COLO668 (cell line): ENCODE measurements around the gene SEL1L3.

Source experiments
- DNase-seq: peaks from one replicate; lab custom pipeline; 2025; ENCODE audit not compliant: unreplicated experiment; lab: John Stamatoyannopoulos, UW

Gene SEL1L3

DNA sequence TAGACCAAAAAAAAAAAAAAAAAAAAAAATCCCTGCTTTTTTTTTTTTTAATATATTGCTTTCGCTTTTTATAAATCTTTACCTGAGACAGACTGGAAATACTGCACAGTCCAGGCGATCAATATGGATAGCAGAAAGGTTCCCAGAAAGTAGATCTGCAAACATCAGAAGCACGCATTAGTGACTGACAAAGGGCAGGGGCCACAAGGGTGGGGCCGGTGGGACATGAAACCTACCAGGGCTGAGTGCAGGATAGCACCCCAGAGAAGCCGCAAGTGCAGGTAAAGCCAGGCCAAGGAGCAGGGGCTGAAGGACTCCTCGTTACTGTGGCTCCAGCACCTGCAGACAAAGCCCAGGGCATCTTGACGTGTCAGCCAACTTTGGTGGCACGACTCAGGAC is 105.3 kb downstream of the SEL1L3 start:
- no peak for DNase-seq

DNA sequence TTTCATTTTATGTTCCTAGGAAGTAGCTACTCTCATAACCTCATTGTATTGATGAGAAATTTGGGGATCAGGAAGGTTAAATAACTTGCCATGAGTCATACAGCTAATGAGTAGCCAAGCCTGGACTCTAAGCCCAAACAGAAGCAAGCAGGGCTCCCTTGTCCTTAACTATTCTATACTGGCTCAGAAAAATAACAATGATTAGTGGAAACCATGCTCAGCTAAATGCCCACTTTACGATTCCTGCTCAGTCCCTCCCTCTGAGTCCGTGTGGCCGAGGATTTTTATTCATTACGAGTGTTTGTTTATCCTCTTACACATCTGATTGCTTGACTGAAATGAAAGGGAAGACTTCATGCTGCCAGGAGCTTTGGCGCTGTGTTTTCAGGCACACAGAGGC is 106.3 kb downstream of the SEL1L3 start:
- DNase-seq = no peak

DNA sequence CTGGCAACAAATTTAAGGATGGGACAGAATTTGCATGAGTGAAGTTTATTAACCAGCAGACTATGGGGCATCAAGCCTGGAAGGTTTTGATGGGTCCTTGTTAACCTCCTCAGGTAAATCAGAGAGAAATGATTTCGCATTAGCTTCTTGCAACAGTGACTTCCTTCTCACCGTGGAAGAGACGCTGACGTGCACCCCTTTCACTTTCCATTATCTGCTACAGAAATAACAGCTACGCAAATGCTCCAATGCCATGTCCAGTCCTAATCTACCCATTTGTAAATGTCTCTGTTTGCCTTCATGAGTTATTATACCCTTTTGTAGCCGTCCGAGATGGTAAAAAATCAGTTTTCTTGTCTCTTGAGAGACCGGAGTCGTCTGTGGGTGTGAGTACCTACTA is 106.9 kb downstream of the SEL1L3 start:
- DNase-seq = no peak

DNA sequence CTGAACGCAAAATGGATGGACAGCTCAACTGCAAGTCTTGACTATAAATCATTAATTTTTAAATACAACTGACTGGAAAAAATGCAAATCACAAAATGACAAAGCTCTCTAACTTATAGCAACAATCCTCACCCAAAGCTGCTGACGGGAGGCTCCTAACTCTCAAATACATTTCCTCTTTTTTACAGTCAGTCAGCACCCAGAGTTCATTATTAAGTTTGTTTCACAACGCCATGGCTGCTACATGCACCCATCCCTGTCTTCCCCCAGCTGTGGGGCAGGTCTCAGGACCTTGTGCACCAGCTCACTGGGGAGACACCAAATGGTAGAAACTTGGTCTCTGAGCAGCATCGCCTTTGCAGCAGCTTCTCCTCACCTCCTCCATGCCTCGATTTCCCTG is 109.5 kb downstream of the SEL1L3 start:
- no peak for DNase-seq

DNA sequence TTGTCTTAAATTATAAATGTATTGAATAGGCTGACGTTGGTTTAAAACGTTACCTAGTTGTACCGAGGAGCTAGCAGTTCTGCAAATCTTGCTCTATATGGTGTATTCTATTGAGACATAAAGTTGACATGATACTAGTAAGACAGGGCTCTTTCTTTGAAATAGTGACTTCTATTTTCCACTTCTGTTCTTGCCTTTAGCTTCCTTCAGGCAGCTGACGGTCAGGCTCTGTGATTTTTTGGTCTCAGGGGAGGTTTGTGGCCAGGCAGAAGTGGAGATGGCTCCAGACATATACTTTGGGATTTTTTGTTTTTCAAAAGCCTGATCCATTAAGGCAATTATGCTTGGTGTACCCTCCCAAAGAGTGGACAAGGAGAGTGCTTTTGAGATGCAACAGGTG is 111.9 kb downstream of the SEL1L3 start:
- DNase-seq = no peak

DNA sequence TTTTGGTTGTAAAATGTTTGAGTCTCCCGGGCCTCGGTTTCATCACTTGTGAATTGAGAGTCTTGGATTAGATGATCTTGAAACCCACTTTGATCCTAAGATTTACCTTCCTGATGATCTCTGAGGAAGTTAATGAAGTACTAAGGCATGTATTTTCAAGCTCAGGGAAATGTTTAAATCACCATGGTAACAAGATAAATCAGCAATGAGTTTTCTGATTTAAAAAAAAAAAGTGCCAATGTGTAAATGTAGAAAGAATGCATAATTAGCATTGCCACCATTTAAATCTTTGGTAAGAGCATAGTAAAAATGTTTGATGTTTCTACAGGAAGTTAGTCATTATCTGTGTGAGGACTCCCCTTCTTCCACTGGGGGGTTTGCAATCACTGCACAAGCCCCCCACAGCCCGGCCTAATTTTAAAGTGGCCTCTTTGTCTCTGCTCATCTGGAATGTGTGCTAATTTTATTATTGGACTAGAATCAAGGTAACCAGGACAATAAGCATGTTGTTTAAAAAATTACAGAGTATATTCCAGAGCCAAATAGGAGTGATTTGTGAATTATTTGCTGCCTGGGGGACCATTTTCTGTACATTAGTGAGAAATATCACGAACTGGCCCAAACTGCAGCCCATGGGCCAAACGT is 113.5 kb downstream of the SEL1L3 start:
- no peak for DNase-seq

DNA sequence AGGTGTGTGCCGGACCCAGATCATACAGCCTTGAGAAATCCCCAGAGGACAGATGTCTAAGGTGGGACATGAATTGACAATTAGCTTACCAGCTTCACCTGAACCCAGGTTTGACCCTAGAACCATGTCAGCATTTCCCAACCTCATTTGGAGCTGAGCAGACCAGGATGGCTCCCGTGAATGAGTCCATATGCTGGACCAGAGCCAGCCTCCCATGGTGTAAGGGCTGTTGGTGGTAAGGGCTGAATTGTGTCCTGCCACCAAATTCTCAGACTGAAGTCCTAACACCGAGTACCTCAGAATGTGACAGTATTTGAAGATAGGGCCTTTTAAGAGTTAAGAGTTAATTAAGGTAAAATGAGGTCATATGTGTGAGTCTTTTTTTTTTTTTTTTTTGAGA is 118.8 kb downstream of the SEL1L3 start:
- DNase-seq = no peak

DNA sequence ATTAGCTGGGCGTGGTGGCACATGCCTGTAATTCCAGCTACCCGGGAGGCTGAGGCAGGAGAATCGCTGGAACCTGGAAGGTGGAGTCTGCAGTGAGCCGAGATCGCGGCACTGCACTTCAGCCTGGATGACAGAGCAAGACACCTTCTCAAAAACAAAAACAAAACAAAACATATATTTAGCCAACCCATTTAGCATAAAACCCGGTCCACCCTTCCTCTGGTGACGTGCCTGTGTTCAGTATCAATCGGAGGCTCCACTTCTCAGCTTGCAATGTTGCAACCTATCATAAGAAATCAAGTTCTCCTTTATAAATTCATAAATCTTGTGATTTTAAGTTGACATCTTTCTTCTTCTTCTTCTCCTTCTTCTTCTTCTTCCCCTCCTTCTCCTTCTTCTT is 133.2 kb downstream of the SEL1L3 start:
- DNase-seq = no peak

DNA sequence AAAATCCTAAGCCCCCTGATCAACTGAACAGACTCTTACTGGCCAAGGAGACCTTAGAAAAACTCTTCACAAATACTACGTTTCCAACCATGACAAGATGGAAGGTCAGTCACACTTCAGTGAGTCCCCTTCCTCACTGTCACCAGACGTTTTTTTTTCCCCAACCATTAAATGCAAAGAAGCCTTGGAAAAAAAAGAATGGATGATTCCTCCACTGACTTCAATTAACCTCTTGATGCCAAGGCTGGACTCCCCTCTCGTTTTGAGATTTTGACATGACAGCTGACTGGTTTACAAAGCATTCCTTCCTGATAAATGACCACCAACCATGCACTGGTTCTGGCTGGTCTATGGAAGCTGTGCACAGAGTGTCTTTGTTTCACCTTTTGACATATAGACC is 133.9 kb downstream of the SEL1L3 start:
- no peak for DNase-seq

DNA sequence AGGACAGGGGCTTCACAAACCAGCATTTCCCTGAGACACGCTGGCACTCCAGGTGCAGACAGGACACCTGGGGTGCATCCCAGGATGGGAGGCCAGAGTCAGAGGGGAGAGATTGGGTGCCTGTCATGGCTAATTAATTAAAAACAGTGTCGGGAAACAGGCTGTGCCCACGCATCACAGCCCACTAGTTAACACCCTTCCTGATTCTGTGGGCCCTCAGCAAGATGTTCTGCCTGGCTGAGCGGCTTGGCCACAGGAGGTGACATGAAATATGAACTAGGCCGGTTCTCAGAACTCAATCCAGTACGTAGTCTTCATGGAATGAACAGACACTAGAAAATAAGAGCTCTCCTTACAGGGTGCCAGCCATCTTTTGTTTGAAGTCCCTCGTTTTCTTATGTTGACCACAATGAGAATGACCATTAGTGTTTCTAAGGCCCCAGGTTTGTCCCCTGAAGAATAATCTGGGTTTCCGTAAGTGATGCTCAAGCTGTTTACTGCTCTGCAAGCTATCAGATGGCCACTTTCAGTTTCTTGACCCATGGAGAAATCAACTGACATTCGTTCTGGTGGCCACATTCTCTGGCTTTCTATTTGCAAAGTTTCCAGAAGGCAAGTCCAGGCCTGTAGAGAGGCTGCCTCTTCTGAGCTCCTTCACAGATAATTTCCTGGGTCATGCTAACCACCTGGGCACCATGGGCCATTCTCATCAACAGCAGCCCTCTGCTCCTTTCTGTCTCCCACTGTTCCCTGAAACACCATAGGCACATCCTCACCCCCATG is 134.9 kb downstream of the SEL1L3 start:
- peak; percentile 37 for DNase-seq

DNA sequence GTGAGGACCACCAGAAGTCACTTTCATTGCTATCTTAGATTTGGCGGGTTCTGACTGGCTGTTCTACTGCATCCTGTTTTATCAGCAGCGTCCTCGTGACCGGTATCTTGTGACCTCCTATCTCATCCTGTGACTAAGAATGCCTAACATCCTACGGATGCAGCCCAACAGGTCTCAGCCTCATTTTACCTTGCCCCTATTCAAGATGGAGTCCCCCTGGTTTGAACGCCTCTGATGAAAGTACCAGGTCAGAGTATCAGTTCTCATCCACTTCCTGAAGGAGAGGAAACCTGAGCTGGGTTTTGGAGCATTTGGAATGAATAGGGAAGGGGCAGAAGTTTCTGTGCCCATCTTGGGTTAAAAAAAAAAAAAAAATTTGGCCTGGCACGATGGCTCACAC is 136.9 kb downstream of the SEL1L3 start:
- no peak for DNase-seq

DNA sequence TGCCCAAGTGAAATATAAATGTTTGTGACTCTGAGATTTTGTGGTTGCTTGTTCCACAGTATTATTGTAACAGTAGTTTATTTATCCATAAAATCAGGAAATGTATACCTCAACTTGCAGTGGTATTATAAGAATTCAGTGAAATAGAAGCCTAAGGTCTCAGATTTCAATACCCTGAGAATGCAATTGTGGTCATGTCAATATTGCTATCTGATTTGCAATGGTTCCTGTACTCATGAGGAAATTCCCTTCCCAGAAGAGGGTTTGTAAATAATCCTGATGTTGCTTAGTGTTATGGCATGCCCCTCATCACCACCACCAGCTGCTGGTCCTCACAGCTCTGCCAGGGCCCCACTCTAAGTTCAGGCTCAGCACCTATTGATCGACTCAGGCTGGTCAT is 139.4 kb downstream of the SEL1L3 start:
- DNase-seq = peak; percentile 25

DNA sequence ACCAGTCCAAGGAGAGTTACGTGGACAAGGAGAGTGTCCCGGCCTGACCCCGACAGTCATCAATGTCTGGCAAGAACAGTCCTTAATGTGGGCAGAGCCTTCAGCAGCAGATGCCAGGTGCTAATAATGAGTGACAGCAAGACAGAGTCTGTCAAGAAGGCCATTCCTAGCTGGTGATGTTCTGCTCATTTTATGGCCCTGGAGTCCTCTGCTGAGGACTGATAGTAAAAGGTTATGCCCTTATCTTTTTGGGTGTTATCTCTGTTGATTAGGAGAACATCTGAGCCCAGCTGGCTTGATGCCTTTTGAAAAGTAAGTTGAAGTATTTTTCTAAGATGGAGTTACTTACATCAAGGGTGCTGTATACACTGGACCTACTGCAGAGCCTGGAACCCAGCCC is 139.8 kb downstream of the SEL1L3 start:
- DNase-seq = no peak

DNA sequence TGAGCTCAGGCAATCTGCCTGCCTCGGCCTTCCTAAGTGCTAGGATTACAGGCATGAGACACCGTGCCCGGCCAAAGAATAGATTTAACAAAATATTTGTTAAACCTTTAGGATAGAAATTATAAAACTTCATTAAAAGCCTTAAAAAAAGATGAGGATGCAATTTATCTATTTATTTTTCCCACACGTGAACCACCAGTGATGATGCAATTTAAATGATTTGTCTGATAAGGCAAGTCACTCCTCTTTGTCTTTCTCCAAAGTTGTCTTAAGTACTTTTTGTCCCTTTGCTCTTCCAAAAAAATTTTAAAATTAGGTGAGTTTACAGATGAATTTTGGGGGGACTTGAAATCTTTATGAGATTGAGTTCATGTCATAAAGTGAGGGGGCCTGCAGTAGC is 149.0 kb downstream of the SEL1L3 start:
- no peak for DNase-seq

DNA sequence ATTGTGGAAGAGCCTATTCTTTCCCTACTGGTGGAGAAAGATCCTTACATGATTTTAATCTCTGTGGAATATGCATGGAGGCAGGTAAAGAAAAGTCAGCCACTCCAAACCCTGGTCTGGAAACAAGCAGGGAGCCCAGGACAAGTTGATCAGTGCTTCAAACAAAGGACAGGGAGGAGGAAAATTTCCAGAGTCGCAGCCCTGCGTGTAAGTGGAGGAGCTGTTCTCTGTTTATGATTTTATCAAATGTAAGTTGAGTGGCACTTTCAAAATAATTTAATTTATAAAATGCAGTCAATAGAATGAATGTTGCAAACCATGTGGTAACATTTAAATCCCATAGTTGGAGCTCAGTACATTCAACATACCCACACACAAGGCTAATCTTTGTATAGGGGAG is 150.2 kb downstream of the SEL1L3 start:
- no peak for DNase-seq

DNA sequence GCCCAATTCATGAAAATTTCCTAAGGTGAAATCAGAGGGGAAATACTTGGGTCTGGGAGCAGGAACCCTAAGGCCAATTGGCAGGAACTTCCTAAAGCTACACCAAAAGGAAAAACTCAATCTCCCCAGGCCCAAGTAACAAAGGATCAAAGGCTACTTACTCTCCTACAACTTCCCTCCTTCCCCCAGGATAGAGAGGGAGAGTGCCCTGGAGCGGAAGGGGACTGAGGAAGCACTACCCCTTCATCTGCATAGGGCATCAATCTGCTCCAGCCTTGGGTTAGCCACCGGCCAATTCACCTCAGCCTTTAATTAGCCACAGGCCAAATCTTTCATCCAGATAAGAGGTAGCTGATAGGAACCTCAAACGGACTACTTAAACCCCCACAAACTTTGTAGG is 152.2 kb downstream of the SEL1L3 start:
- no peak for DNase-seq

DNA sequence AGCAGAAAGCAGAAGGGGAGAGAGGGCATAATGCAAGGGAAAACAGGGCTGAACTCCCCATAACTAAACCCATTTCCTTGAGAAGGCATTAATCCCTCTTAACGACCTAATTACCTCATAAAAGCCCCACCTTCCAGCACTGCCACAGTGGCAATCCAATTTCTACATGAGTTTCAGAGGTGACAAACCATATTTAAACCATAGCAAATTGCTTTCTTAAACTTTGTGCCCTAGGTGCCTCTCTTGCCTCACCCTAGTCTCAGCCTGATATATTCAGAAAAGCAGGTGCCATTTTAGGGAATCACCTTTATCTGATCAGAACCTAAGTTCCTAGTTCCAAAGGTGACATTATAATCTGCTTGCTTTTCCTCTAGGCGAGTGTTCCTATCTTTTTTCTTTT is 158.3 kb downstream of the SEL1L3 start:
- DNase-seq = no peak

DNA sequence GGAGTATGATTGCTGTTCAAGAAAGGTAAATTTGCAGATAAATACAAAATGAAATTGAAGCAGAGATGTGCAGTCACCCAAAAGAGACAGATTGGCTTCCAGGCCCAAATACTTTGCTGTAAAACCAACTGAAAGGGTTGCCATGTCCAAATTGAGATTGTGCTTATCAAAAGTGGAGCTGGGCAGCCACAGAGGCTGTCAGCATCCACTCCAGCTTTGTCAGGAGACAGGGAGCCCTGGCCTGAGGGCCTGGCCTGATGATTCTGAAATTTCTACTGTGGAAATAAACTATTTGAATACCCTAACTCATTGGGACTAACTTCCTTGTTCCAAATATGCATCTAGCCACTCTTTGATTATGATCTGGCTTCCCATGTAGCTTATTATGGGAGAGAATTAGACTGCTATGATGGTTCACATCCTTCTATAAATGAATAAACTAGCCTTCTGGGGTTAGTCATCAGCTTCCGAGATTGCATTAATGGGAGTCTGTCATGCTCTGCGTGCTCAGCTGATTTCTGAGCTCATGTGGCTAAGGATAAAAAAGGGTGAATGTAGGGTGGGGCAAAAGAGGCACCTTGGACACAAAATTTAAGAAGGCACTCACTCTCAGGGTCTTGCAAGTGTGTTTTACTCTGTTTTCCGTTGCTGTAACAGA is 158.9 kb downstream of the SEL1L3 start:
- DNase-seq = no peak

DNA sequence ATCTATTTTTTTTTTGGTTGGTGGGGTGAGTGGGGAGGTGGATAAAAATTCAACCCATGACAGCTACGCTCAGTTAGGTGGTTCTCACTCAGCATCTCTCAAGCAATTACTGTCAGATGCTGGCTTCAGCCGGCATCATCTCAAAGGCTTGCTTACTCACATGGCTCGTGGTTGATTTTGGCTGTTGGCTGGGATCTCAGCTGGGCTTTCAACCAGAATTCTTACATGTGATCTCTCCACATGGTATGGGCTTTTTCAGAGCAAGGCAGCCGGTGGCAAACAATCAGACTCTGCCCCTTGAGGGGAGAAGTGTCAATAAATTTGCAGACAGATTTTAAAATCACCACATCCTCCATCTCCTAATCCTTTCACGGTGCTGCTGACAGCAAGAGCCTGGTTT is 159.9 kb downstream of the SEL1L3 start:
- DNase-seq = no peak

DNA sequence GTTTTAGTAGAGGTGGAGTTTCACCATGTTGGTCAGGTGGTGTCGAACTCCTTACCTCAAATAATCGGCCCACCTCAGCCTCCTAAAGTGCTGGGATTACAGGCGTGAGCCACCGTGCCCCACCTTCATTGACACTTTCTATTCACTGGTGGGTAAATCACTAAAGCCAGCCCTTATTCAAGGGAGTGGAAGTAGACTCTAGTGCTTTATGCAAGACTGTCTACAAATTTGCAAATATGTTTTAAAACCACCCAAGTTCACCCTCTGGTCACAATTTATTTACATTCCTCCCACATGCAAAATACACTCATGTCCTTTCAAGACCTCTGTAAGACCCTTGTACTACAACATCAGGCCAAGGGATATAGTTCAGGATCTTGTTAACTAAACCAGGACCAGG is 162.1 kb downstream of the SEL1L3 start:
- DNase-seq = no peak

DNA sequence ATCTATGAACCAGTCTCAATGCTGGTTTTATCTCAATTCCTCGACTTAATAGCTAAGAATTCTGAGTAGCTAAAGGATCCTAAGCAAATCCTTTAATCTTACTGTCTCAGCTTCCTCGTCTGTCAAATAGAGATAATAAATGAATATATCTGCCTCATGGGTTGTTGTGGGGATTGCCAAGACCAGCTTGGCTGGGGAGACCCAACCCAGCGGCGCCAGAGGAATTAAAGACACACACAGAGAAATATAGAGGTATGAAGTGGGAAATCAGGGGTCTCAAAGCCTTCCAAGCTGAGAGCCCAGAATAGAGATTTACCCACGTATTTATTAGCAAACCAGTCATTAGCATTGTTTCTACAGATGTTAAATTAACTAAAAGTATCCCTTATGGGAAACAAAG is 165.3 kb downstream of the SEL1L3 start:
- DNase-seq = no peak
